Left lung (tissue), 10 donors: ENCODE data around the gene PCMTD2. TPM values are rescaled to one million over a fixed set of nuclear protein-coding genes. Genes with fewer than 3 reads are reported as not detected.
A peak's percentile ranks its signal among the peaks of the same experiment; 100 is the strongest.

Experiments
- ATAC-seq: fragments of 200-7000 bp; cut with Tn5 transposase; one replicate; pipeline ENCODE4 v1.9.1; 2020; ENCODE audit warnings: moderate library complexity
- DNase-seq, 4 donors: peaks; one replicate each; pipeline ENCODE4 v3.0.0-alpha.2; 2013 to 2020
- H3K27ac ChIP-seq, 2 donors: fragments of 200-600 bp; sonication (generic) in 1 of 2; one replicate each; pipeline versions ENCODE4 v1.5.0 to v1.8.0; 2020 to 2021
- H3K27me3 ChIP-seq, 2 donors: fragments of 200-600 bp; sonication (generic) in 1 of 2; one replicate each; pipeline versions ENCODE4 v1.5.0 to v1.8.0; 2020 to 2021
- H3K36me3 ChIP-seq, 2 donors: fragments of 200-600 bp; sonication (generic) in 1 of 2; one replicate each; pipeline versions ENCODE4 v1.5.0 to v1.8.0; 2020 to 2021
- H3K4me1 ChIP-seq, 2 donors: fragments of 200-600 bp; one replicate each; pipeline ENCODE4 v1.8.0; 2021
- H3K4me3 ChIP-seq, 2 donors: fragments of 200-600 bp; sonication (generic) in 1 of 2; one replicate each; pipeline versions ENCODE4 v1.5.0 to v1.8.0; 2020 to 2021; ENCODE audit warnings: mild to moderate bottlenecking in 1 of 2
- H3K9me3 ChIP-seq, 2 donors: fragments of 200-600 bp; sonication (generic) in 1 of 2; one replicate each; pipeline versions ENCODE4 v1.5.0 to v1.8.0; 2020 to 2021
- CTCF ChIP-seq, 2 donors: fragments of 200-600 bp; sonication (generic) in 1 of 2; IDR thresholded peaks; one replicate each; pipeline versions ENCODE4 v1.5.0 to v1.8.0; 2021; ENCODE audit warnings: antibody characterized with exemption in 2 of 2
- intact Hi-C, 2 donors: fragments of 100-400 bp; cut with DNase I; formaldehyde crosslinking; loops; one replicate each; pipeline versions ENCODE4 v1.11.2 to v1.14.2; 2022
- polyA plus RNA-seq, 6 donors: library from polyadenylated mRNA; unstranded; fragments of 120-200 nt; gene quantifications; one replicate each; pipeline ENCODE4 v1.2.1, GENCODE V29; 2013; ENCODE audit not compliant: insufficient read length in 6 of 6
- total RNA-seq, 2 donors: library from RNA; stranded (reverse); fragmentation: NEBNext Ultra II Directional; extraction: Animal tissue kit (Norgen Biotek cat#: 25700); gene quantifications; one replicate each; pipeline ENCODE4 v1.2.1, GENCODE V29; 2021
- donor health status: DM: no; HTN: yes; CAD: no.
- donor health status: DM: no; HTN: no; CAD: no.

Gene PCMTD2
- total and polyA plus RNA-seq, 8 donors = 31.6 to 163 (median 124) TPM

DNA sequence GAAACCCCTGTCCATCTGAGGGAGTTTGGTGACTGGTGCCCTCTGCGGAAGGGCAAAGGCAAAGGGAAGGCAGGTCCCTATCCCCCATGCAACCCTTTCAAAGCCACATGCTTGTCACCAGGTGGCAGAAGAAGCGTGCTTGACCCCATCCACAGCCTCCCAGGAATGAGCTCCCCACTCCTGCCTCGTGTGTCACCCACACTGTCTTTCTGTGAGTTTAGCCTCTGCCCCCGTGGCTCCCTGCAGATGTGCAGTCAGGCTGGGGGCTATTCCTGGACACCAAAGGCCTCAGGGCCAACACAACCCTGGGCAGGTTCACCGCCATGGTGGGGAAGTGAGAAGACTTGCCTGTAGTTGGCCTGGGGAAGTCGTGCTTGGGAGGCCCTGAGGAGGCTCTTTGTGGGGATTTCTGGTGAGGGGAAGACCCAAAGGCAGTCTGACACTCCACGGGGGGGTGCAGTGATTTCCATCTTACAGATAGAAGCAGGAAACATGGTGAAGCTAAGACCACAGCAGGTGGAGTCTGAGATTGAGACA is 16.6 kb upstream of the PCMTD2 start:
- Histone ChIP-seq H3K36me3 (no peaks in the 10 kb centered on the region), H3K4me3 (no peak overlapping the region), H3K4me1 (no peaks in the 10 kb centered on the region), H3K27me3 (no peaks in the 10 kb centered on the region), H3K9me3 (no peaks in the 10 kb centered on the region), H3K27ac (no peak overlapping the region)
- ATAC-seq = no peak
- TF ChIP-seq CTCF (IDR thresholded peaks at IDR 0.05) = no peak
- intact Hi-C loops = no loop called here
- DNase-seq = peak in 1 of 4 donors; percentile 13

DNA sequence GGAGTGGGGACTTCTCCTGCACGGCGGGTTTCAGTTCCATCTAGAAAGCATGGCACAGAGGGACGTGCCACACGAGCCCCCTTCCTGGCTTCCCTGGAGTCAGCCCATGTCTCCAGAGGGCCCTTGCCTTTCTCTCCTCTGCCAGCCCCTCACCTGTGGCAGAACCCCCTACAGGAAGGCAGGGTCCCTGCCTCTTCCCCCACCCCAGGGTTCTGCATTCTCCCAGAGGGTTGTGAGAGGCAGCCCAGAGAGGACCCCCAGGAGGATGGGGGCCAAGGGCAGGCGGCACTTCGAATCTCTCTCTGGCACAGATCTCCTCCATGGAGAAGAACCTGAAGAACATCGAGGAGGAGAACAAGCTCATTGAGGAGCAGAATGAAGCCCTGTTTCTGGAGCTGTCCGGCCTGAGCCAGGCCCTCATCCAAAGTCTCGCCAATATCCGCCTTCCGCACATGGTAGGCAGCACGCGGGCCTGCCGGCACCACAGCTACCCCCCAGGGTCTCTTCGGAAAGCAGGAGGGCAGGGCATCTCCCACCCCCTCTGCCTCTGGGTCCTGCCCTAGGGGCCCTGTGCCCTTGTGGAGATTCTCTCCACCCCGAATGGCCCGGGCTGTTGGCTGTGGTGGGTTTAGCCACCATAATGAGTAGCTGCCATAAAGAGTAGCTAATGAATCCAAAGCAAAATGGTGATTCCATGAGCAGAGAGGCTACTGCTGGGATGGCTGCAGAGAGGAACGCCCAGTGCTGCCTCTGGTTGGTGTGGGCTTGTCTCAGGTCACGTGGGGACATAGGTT is 15.9 kb upstream of the PCMTD2 start:
- intact Hi-C loops = no loop called here
- Histone ChIP-seq H3K4me3 (no peak overlapping the region), H3K27ac (no peak overlapping the region), H3K27me3 (no peaks in the 10 kb centered on the region), H3K36me3 (no peaks in the 10 kb centered on the region), H3K4me1 (no peaks in the 10 kb centered on the region), H3K9me3 (no peaks in the 10 kb centered on the region)
- DNase-seq (no peak), ATAC-seq (no peak)
- TF ChIP-seq CTCF (IDR thresholded peaks at IDR 0.05) = no peak

DNA sequence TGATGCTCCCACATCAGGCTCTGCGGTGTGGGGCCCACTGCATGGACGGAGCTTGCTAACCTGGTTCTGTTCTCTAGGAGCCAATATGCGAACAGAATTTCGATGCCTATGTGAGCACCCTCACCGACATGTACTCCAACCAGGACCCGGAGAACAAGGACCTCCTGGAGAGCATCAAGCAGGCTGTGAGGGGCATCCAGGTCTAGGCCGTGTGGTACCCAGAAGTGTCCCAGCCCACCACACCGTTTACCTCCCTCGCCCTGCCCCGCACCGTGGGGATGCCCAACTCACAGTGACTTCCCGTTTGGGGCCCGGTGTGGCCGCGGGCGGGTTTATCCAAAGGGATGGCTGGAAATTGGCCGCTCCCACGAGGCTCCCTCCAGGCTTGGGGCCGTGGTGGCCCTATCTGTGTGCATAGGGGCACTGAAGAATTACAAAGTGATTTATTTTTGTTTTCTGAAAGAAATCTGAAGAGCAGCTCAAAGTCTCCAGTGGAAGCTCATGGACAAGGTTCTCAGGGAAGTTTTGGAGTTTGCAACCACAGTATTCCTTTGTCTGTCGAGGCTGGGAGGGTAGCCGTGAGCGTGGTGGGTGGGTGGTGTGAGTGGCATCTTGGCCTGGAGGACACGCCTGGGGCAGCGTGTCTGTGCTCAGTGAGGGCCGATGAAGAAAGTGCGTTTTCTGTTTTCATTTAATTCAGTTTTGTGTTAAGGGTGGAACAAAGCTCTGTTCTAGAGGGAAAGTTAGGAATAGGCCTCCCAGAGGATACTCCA is 15.1 kb upstream of the PCMTD2 start:
- TF ChIP-seq CTCF (IDR thresholded peaks at IDR 0.05) = no peak
- H3K27me3 ChIP-seq = peaks cover 0 to 4% of the 10 kb centered on the region in 2 donors
- ATAC-seq = no peak
- no peaks in the 10 kb centered on the region for H3K9me3 ChIP-seq
- H3K4me1 ChIP-seq = no peaks in the 10 kb centered on the region
- intact Hi-C loops = no loop called here
- H3K4me3 ChIP-seq = no peak overlapping the region
- no peak for DNase-seq
- no peaks in the 10 kb centered on the region for H3K36me3 ChIP-seq
- H3K27ac ChIP-seq = no peak overlapping the region

DNA sequence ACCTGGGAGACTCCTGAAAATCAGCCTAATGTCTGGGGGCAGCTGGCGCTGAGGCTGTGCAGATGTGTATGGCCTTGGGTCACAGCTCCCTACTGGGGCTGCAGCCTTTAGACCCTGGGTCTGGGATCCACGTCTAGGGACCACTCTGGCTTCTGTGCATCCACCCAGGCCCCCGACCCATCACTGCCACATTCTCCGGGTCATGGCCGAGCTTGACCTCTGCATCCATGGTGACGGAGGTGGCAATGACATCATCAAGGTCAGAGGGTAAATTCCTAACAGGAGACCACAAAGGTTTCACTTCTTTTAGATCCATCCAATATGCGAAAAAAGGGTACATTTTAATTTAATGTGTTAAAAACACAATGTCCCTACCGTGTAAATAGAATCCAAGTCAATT is 14.5 kb upstream of the PCMTD2 start:
- intact Hi-C loops = no loop called here
- H3K4me3 ChIP-seq = no peak overlapping the region
- no peaks in the 10 kb centered on the region for H3K9me3 ChIP-seq

More for the DNA sequence above, 14.5 kb upstream of the PCMTD2 start:
- no peak for DNase-seq
- TF ChIP-seq CTCF (IDR thresholded peaks at IDR 0.05) = no peak
- peaks cover 0 to 8% of the 10 kb centered on the region in 2 donors for H3K27me3 ChIP-seq
- ATAC-seq = no peak
- no peak overlapping the region for H3K27ac ChIP-seq
- no peaks in the 10 kb centered on the region for H3K36me3 ChIP-seq
- no peaks in the 10 kb centered on the region for H3K4me1 ChIP-seq
